ENCODE results near the gene NFATC2.

NFATC2 gene

DNA sequence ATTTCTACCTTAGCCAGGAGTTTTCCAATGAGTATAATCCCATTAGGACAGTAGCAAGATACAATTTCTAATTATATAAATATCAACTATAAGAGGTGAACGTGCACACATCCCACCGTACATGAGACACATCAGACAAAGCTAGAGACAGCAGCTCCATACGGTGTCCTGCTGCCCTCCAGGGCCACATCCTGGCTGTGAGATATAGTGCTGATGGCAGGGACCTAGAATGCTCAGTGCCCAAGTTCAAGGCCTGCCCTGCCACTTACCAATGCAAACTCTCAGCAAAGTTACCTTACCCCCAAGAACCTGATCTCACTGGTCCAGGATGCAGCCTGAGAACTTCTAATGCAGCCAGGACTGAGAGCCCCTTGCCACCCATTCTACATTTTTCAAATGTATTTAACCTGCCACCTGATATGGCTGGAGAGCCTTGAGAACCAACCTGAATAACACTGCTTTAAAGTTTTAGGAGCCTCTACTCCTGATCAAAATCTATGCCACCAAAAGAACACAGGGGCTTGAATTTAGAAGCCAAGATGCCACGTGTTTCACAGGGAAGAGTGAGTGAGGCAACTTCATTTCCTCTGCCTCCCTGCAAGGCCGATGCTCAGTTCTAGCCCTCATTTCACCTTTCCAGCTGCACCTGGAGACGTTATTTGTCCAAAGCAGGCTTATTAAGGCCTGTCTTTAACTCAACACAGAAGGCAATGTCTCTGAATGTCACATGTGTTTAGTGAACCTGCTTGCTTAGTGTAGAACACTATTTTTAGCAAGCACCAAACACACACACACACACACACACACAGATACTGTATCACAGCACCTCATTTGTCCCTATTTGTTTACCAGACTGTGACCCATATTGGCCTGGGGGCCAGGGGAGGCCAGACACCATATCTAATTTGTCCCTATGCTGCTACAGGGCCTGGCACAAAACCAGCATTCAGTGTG, 6.1 kb downstream of the NFATC2 start:
- DNase-seq: no peak

DNA sequence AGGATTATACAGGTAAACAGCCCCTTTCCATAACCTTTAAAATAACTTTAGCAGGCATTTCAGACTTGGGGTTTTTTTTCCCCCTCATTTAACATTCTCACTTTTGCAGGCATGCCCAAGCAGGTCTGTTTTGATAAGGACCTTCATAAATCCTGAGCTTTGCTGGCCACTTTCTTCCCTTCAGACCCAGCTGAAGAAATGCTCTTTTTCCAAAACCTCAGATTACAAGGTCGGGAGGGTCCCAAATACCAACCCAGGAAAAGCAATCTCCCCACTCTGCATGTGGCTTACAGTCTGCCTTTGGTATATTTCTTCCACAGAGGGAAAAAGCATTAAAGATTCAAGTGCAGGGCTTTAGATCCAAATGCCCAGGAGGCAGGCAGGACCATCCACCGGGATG, 6.8 kb downstream of the NFATC2 start:
- no peak for DNase-seq

DNA sequence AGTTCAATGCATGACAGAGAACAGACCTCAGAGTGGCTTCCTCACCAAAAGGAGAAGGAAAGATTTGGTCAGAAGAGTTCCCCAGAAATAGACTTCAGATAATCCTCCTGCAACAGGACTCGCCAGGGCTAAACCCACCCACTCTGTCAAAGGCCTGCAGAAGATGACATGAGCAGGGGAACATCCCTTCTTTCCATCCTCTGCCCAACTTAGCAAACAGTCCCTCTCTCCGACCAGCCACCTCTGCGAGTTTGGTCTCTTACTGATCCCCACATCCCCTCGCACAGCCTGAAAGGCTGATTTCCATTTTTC, 7.5 kb downstream of the NFATC2 start:
- no peak for DNase-seq

DNA sequence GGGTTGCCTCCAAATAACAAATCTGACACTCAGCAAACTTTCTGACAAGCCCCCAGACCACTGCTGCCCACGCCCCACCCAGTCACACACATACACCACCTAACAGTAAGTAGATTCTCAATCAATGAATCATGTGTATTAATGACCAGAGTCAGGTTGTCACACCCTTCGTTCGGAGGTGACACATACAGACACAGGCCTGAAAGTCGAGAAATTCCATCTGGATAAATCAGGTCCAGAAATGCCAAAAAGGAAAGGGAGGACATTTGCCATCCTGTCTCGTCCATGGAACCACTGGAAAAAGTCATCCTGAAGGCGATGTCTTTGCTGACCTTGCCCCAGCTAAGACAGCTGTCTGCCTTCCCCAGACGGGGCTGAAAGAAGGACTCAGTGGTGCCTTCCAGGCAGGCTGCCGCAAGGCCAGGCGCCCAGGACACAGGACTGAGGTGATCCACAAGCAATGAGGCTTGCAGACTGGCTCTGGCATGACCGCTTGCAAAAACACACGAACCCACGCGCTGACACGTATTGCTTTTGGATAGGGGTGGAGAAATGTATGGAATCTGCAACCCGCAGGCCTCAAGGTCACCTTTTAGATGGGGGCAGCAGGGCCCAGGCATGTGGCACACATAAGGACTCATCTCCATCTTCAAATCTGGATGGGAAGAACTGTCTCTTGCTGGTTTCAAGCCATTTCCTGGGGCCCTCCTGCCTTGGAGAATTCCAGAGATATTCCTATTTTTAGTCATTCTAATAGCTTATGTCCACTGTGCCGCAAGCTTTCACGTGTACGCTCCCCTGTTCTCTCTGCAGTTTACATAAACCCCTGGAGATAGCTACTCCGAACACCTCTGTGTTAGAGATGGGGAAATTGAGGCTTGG, 9.0 kb downstream of the NFATC2 start:
- no peak for DNase-seq

DNA sequence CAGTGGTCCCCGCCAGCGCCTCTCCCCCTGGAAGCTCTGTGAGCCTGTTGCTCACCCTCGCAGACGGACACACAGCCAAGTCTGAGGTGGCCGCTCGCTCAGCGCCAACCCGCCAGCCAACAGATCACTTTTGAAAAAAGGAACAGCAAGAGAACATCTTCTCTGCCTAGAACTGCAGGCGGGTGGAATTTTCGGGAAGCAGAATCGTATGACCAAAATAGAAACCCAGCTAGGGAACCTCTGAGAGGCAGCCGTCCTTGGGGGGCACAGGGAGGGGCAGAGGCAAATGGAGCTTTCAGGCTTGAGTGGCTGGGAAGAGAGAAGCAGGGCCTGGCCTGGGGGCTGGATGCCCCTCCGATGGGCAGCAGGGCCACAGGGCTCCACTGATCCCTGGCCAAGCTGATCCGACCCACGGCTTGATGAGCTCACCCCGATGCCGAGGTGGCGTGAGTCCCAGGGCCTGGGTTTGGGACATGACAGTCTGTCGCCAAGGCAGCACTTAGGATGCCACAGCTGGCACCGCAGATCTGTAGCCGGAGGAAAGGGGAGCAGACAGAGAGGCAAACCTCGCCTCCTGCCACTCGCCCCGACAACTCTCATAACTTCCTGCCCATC, 9.8 kb downstream of the NFATC2 start:
- DNase-seq: no peak

DNA sequence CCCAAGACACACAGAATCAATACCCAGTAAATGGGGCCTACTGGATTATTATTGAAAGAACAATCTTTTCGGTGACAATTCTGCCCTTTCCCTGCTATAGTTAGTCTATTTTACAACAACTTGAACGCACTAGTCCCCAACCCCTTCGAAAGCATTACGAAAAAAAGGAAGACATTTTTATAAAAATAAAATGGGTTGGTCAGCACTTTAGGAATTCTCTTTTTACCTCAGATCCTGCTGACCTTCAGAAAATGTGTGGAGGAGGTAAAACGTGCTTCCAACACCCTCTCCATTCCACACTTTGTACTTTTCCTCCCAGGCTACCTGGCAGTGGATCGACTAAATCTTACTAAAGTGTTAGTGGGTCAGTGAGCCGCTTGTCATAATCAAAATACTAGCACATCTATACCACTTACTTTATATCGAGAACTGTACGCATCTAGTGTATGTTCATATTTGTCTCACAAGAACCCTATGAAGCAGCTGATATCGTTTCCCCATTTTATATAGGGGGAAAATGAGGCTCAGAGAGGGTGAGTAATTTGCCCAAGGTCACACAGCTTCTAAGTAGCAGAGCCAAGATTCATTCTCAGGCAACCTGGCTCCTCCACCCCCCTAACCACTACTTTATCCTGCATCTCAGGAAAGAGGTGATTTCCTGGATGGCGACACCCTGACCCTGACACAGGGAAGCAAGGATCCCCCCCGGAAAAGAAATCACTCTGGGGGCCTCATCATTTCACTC, 10.6 kb downstream of the NFATC2 start:
- no peak for DNase-seq

DNA sequence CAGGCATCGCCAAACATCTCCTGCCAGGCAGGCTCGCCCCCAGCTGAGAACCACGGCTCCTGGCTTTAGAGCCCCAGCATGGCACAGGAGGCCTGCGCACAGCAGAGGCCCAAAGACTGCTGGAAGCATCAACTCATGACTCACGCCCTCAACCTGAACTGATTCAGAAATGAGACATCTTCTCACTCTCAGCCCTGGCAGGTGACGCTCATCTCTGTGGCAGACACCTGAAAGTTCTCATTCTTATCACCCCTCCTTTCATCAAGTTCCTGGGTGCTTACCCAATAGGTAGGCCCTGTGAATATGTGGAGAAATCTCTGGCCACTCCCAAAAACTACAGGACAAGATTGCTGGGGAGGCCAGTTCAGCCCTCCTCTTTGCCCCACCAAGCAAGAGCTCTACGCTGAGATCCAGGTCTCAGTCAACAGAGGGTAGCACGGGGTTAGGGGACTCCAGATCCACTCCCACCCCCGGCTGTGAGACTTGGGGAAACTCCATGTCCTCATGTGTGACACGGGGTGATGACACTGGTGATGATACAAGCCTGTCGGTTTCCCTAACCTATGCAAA, 11.3 kb downstream of the NFATC2 start:
- DNase-seq: no peak

DNA sequence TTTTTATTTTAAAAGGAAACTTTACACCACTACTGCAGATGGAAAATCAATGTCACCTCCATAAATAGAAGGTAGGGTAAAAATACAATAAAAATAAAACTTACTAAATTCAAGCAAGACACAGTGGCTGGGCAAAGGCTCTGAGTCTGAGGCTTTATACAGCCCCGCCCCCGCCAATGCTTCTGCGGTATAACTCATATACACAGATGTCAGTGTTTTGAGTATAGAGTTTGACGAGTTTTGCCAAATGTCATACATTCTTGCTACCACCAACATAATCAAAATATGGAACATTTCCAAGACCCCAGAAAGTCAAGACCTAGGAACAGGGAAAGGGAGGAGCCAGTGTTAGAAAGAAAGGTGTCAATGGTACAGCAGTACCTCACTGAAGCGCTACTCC, 12.8 kb downstream of the NFATC2 start:
- DNase-seq: no peak

DNA sequence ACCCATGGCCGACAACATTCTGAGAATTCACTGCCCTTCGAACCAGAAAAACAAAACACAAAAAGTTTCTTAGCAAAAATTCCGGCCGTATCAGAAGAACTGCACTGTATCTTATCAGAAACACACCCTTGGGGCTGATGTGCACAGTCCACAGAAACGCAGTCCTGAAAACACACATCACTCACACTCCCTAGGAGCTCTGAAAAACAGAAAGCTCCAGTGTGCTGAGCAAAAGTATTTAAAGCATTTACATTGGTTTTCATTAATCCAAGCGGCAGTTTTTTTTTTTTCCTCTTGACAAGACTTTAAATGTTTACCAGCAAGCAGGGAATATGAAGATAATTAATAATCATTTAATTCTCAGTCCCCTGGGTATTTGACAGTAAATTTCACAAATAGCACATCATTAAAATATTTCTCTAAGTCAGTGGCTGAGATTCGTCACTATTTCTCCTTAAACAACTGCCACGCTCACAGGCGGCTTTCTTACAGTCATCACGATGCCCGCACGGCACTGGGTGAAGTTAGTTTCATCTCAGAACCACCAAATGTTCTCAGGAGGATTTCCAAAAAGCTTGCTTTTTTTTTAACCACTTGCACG, 13.3 kb downstream of the NFATC2 start:
- DNase-seq: no peak

DNA sequence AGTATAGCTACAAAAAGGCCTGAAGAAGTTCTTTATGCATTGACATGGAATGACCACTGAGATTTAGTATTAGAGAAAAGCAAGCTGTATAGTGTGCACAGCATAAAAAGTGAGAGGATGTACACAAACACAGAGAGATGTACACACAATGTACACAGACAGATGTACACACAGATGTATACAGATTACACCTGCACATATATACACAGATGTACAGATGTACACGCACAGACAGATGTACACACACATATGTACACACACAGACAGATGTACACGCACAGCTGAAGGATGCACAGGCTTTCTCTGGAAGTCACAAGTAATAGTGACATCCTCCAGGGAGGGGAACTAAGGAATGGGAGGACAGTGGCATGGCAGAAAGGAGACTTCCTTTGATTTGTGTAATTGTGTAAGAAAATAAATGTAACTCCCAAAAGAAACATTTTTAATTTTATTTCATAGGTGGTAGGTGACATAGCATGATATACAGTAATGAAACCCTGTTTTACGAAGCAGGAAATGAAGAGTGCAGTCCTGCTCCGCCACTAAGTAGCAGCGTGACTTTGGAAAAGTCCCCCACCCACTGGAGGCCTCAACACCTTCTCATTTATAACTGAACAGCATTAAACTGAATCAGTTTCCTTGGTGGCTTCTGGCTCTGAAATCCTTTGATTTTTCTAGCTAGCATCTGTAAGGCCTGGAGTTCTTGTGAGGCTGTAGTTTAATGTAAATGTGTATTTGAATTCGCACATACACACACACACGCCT, 14.1 kb downstream of the NFATC2 start:
- DNase-seq: no peak

DNA sequence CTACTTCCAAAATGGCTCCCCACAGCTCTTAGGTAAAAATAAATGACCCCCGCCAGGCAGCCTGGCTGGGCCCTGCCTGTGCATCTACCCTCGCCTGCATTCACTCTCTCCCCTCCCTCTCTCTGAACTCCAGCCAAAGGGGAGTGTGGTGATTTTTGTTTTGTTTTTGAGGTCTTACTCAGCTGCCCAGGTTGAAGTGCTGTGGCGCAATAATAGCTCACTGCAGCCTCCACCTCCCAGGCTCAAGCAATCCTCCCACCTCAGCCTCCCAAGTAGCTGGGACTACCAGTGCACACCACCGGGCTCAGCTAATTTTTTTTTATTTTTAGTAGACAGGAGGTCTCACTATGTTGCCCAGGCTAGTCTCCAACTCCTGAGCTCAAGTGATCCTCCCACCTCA, 15.8 kb downstream of the NFATC2 start:
- no peak for DNase-seq

DNA sequence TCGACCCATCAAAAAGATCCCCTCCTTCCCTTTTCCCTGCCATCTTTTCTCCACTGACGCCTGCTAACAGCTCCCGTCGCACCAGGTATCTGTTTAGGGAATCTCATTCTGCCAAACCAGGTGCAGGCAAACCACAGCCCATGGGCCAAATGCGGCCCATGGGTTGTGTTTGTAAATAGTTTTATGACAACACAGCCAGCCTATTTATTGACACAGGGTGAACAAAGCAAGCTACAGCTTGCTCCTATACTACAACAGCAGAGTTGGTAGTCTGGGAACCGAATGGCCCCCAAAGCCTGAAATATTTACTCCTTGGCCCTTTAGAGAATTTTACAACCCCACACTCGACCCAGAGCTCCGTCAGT, 16.4 kb downstream of the NFATC2 start:
- no peak for DNase-seq

DNA sequence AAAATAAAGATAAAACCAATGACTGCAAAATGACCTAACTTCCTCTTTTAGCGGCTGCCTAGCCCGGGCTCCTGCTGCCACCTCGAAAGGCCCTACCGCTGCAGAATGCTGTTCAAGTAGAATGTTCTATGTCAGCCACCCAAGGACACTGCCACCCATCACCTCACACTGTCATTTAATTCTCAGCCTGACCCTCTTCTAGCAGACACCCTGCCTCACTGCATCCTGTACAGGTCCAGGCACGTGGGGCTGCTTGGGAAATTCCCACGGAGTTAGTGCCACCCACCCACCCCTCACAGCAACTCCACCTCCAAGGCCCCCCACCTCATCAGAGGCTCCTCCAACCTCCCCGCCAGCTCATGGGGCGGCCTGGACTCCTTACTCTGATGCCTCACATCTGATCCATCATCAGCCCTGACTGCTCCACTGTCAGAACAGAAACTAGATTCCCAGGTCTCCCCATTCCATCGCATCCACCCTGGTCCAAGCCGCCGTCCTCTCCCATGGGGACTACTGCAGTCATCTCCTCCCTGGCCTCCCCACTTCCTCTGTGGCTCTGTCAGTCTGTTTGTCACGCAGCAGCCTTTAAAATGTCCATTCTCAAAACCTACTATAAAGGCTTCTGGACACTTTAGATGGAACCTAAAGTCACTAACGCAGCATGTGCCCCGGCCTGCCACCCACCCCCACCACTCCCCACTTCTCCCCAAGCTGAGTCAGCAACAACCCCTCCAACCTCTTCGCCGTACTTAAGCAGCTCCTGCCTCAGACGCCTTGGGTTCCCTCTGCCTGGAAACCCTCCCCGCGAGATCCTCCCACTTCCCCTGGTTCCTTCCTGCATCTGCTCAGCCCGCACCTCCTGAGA, 17.0 kb downstream of the NFATC2 start:
- DNase-seq: no peak

DNA sequence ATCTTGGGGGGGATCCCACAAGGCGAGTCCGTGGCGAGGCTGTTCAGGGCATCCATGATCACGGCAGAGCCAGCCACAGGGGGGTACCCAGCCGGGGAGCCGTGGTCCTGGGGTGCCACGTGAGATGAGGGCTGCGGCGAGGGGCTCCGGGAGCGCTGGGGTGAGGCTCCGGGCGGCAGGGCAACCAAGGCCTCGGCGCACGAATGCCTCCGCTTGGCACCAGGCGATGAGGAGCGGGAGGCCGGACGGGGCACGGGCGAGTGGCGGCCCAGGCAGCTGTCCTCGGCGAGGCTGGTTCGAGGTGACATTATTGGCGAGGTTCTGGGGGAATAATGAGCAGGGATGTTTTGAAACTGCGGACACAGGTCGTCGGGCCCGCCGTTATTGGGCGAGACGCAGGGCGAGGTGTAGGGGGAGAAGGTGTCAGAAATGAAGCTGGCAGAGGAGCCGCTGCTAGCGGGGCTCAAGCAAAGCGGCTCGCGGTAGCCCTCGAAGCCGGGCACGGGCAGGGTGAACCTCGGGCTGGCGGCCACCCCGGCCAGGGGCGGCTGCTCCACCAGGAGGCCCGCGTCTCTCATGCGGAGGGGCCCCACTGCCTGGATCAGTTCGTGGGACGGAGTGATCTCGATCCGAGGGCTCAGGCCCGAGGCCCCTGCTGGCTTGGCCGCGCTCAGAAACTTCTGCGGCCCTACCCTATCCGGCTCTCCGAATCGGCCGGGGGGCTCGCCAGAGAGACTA, 19.1 kb downstream of the NFATC2 start:
- DNase-seq: no peak

DNA sequence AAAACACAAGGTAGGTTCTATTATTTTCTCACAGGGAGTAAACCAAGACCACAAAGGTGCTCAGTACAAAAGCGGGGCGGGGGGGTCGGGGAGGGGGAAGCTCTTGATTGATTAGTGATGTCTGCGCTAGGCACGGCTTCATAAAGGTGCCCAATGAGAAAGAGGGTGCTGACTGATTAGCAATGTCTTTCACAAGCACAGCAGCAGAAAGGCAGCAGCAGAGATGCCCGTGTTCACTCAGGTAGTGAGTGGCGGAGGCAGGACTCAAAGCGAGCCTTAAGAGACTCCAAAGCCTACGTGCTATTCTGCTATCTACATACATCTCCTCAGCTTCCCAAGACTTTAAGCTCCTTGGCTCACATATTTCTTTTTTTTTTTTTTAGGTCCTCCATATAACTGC, 20.3 kb downstream of the NFATC2 start:
- DNase-seq: no peak

DNA sequence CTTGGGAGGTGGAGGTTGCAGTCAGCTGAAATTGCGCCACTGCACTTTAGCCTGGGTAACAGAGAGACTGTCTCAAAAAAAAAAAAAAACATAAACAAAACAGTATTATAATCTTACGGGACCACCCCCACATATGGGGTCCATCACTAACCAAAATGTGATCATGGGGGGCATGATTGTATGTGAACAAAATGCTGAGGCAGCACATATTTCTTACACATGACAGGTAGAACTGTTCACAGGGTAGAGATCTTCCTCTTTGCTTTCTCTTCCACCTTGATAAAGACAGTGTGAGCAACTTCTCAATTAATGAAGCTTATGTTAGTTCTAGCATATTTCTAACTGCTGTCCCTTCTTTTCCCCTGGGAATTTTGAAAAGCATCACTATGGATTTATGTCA, 24.7 kb downstream of the NFATC2 start:
- DNase-seq: no peak

DNA sequence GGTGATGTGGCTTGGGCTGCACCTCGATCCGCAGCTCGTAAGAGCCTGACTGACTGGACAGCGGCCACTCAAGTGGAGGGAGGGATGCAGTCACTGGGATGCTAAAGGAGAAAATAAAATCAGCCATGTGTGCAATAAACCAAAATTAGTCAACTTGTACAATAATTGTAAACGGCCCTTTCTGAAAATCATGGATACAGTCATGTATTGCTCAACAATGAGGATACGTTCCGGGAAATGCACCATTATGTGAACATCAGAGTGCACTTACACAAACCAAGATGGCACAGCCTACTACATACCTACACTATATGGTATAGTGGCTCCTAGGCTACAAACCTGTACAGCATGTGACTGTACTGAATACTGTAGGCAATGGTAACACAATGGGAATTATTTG, 25.7 kb downstream of the NFATC2 start:
- no peak for DNase-seq

DNA sequence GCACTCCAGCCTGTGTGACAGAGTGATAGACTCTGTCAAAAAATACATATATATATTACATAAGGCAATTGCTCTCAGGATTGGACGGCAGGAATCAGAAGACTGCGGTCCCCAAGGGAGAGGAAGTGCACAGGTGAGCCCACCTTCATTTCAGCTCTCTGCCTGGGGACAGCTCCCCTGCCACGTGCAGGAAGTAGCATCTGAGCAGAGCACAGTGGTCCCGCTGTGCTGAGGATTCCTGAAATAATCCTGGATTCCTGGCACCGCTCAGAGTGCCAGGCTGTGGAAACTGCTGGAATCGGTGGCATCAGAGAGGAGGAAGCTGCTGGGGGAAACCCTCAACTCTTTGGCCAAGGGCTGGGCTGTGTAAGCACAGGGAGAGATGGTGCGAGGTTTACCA, 27.7 kb downstream of the NFATC2 start:
- DNase-seq: no peak

DNA sequence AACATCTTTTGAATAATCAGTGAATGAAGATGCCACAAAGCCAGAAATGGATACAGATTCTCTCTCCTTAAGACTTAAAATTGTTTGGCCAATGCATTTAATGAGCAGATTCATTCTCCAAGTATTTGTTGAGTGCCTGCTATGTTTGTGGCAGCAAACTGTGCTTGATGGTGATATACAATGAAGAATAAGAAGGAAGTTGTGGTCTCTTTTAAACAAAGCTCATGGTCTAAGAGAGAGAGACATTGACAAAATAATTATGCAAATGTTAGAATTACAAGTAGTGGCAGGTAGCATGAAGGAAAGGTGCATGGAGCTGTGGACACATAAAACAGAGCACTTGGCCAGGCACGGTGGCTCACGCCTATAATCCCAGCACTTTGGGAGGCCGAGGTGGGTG, 28.3 kb downstream of the NFATC2 start:
- no peak for DNase-seq

DNA sequence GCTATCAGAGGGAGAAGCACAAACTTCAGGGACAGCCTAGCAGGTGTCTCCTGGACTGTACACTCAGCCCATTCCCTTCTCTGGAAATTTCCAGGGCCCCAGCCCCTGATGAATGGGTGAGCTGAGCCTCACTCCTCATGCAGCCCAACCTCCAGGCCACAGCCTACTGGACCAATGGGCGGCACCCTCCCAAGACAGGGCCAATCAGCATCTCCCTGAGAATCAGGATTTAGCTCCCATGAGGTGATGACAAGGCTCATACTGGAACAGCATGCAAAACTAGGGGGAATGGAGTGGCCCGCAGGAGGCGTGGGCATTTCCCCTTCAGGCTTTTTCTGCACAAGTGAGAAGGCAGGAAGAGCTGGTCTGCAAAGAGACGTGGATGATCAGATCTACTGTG, 29.0 kb downstream of the NFATC2 start:
- no peak for DNase-seq

All from NCI-H1048 (cell line).